Neural progenitor cell (in vitro differentiated cells): Measurements from ENCODE around the gene USP25.

Experiments used
- EZH2phosphoT487 ChIP-seq: fragments of 200-600 bp; sonication (generic); IDR thresholded peaks from 2 replicates; pipeline ENCODE4 v1.6.1; 2017; ENCODE audit warnings: antibody characterized with exemption
- TF ChIP-seq, protein P1 (sequence below): fragments of 200-600 bp; sonication (generic); IDR thresholded peaks from 2 replicates; pipeline ENCODE4 v1.5.1; 2017; ENCODE audit warnings: antibody characterized with exemption, mild to moderate bottlenecking

DNA sequence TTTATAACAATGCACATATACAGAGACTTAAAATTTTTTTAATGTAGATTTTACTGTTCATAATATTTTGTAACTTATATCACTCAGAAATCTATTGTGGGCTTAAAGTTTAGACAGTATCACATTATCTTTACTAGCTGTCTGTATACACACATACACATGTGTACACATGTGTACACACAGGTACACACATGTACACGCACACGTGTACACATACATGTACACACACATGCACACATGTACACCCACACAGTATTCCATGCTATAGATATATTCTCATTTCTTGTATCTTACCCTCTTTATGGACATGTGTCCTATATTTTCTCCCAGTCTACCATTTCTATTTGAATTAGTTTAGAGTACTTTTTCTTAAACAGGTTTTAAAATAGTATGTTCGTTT, 123.3 kb downstream of the USP25 start:
- TF ChIP-seq, protein P1, sequence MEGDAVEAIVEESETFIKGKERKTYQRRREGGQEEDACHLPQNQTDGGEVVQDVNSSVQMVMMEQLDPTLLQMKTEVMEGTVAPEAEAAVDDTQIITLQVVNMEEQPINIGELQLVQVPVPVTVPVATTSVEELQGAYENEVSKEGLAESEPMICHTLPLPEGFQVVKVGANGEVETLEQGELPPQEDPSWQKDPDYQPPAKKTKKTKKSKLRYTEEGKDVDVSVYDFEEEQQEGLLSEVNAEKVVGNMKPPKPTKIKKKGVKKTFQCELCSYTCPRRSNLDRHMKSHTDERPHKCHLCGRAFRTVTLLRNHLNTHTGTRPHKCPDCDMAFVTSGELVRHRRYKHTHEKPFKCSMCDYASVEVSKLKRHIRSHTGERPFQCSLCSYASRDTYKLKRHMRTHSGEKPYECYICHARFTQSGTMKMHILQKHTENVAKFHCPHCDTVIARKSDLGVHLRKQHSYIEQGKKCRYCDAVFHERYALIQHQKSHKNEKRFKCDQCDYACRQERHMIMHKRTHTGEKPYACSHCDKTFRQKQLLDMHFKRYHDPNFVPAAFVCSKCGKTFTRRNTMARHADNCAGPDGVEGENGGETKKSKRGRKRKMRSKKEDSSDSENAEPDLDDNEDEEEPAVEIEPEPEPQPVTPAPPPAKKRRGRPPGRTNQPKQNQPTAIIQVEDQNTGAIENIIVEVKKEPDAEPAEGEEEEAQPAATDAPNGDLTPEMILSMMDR, result no peak
- TF ChIP-seq EZH2phosphoT487, result no peak
